CD4-positive, alpha-beta T cell treated with Interleukin-15 for 1 hour (primary cell): ENCODE measurements around the gene USP48.
"Not testable (repeated sequence)": the region's sequence is repeated elsewhere in the genome, so short reads cannot be mapped to it uniquely, and the experiment has no call there.

Experiments
- DNase-seq: peaks from one replicate; pipeline ENCODE4 v3.0.0-alpha.2; 2020

The USP48 gene

GRCh38 chr1:21815724-21816321, 32.9 kb upstream of the USP48 start:
- DNase-seq = peak; percentile 36

DNA sequence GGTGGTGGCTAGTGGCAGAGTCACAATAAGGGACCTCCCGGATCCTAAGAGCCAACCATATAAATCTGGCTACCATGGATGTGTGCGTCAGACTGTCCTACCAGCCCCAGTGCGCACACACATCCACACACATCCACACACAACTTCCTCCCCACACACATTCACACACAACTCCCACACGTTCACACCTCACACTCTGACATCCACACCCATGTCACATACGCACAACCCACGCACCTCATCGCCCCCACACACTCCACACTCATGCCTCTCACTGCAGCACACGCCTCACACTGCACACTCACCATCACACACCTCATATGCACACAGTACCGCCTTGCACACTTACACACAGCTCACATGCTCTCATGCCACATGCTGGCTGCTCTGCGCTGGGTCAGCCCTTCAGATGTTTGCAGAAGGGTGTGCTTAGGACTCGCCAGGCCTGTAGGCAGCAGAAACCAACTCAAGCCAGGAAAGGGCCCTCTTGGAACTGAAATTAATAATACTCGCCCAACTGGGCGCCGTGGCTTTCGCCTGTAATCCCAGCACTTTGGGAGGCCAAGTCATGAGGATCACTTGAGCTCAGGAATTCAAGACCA, 32.1 kb upstream of the USP48 start:
- no peak for DNase-seq

DNA sequence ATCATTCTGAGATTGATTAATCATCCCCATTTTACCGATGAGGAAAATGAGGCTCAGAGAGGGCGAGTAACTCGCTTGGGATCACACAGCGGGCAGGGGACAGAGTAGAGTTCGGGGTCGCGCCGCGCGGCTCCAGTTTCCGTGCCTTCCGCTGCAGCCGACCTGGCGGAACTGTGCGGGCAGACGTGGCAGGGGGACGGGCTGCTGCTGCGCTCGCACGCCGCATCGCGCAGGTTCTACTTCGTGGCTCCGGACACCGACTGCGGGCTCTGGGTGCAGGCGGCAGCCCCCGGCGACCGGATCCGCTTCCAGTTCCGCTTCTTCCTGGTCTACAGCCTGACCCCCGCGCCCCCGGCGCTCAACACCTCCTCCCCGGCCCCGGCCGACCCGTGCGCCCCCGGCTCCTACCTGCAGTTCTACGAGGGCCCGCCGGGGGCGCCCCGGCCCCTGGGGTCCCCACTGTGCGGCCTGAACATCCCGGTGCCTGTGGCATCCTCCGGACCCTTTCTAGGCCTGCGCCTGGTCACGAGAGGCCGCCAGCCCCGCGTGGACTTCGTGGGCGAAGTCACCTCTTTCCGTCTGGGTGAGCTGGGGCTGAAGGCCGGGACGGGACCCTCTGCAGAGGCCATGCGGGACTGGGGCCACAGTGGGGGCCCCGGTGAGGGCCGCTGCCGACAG, 31.4 kb upstream of the USP48 start:
- DNase-seq = peak; percentile 24

DNA sequence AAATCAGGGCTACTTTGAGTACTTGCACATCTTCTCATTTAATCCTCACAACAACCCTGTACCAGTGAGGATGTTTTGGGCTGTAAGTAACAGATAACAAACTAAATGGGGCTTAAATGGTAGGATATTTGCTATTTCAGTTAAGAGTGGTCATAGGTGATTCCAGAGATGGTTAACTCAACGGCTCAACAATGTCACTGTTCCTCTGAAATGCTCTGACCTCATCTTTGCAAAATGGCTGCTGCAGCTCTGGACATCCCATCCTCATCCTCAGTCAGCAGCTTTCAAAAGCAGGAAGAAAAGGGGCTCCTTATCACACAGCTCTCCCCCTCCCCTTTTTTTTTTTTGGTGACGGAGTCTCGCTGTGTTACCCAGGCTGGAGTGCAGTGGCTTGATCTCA, 30.6 kb upstream of the USP48 start:
- DNase-seq = no peak

DNA sequence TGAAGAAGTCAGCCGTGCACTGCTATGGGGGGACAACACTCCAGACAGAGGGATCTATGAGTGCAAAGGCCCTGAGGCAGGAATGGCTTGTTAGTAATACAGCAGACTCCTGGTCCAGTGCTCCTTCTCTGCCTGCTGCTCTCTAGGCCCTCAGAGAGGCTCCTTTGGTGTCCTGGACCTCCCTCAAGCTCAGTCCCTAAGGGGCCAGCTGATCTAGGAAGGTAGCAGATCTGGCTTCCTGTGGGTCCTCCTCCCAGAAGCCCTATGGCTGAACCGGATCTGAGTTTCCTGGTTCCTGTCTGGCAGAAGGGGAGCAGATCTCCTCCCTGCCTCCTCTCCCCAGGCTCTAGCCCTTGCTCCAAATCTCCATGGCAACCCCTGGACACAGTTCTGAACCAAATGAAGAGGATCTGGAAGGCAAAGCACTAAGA, 28.9 kb upstream of the USP48 start, which contains the start of gene LDLRAD2:
Gene LDLRAD2 (plus strand): TSS at position 391 of the 431 bp plus-strand sequence. CDS start 187 bp downstream, outside the sequence.
- no peak for DNase-seq

DNA sequence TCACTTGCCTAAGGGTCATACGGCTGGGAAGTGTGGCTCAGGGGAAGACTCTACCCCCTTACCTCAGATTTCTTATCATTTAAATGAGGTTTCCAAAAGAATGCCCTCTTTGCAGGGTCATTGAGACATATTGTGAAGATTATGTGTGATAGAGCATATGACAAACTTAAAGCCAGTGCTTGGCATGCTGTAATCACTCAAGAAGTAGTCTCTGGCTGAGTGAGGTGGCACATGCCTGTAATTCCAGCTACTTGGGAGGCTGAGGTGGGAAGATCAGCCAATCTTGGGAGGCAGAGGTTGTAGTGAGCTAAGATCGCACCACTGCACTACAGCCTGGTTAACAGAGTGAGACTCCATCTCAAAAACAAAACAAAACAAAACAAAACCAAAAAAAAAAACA, 21.6 kb upstream of the USP48 start:
- DNase-seq = no peak

- no peak for DNase-seq
These were observed 18.2 kb upstream of the USP48 start for GRCh38 chr1:21801100-21801499.

DNA sequence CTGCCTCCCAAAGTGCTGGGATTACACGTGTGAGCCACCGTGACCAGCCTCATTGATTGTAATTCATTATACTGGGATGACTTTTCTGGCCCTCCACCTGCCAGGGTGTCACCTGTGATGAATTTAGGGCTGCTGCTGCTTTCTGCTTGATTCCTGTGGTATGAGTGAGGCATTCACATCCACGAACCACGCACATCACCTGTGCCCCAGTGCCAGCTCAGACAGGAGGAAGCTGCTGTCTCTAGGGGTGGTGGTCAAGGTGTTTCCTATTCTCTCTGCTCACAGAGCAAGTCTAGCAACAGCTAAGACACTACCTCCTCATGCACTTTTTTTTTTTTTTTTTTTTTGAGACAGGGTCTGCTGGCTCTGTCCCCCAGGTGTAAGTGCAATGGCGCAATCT, 16.8 kb upstream of the USP48 start:
- DNase-seq = no peak

- no peak for DNase-seq
These were observed 12.1 kb upstream of the USP48 start for GRCh38 chr1:21795075-21795474.

DNA sequence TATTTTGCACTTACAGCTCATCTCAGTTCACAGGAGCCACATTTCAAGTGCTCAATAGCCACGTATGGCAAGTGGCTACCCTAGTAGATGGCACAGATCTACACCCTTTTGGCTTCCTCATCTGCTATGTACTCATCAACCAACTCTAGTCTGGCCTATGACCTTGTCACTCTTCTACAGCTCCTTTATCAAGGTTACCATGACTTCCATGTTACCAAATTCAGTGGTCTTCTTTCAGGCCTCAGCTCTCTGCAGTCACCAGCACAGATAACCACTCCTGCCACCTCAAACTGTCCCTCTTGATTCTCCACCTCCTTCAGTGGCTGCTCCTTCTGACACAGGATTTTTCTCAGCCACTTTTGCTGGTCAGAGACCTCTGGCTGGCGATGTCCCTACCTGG, 11.7 kb upstream of the USP48 start:
- no peak for DNase-seq

DNA sequence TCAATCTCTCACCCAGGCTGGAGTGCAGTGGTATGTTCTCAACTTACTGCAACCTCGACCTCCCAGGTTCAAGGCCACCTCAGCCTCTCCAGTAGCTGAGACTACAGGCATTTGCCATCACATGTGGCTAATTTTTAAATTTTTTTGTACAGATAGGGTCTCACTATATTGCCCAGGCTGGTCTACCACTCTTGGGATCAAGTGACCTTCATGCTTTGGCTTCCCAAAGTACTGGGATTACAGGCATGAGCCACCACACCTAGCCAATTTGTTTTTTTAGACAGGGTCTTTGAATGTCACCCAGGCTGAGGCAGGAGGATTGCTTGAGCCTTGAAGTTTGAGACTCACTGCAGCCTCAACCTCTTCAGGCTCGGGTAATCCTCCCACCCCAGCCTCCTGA, 10.2 kb upstream of the USP48 start:
- no peak for DNase-seq

GRCh38 chr1:21786640-21787039, 3.7 kb upstream of the USP48 start:
- no peak for DNase-seq

DNA sequence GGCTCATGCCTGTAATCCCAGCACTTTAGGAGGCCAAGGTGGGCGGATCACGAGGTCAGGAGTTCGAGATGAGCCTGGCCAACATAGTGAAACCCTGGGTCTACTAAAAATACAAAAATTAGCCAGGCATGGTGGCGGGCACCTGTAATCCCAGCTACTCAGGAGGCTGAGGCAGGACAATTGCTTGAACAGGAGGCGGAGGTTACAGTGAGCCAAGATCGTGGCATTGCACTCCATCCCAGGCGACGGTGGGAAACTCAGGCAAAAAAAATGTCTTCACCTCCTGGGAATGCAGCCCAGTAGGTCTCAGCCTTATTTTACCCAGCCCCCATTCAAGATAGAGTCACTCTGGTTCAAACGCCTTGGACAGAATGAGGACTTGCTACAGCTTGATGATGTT, 2.8 kb upstream of the USP48 start:
- not testable (repeated sequence) for DNase-seq

- no peak for DNase-seq
These were observed 992 bp upstream of the USP48 start for GRCh38 chr1:21783679-21784603.

GRCh38 chr1:21782349-21782867, 541 bp downstream of the USP48 start:
- peak; percentile 54 for DNase-seq

DNA sequence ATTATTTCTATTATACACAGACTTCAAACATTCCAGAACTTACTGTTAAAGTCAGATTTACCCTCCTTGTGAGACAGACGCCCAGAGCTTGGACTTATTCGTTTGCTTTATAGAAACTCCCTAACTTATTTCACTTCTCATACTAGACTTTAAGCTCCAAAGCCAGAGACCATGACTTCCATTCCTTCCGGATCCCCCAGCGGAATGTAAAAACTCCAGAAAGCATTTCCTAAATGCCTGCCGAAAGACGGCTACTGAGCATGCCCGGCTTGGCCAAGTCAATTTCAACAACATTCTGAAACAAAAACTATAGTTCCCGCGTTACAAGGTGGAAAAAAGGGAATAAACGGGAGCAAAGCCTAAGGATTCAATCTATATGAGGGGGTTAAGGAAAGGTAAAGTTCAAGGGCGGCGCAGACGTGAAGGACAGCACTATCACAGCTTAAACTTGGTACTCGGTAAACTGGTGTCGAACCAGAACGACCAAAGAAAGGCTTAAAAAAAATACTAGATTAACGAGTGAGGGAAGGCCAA, 1.1 kb downstream of the USP48 start:
- no peak for DNase-seq

DNA sequence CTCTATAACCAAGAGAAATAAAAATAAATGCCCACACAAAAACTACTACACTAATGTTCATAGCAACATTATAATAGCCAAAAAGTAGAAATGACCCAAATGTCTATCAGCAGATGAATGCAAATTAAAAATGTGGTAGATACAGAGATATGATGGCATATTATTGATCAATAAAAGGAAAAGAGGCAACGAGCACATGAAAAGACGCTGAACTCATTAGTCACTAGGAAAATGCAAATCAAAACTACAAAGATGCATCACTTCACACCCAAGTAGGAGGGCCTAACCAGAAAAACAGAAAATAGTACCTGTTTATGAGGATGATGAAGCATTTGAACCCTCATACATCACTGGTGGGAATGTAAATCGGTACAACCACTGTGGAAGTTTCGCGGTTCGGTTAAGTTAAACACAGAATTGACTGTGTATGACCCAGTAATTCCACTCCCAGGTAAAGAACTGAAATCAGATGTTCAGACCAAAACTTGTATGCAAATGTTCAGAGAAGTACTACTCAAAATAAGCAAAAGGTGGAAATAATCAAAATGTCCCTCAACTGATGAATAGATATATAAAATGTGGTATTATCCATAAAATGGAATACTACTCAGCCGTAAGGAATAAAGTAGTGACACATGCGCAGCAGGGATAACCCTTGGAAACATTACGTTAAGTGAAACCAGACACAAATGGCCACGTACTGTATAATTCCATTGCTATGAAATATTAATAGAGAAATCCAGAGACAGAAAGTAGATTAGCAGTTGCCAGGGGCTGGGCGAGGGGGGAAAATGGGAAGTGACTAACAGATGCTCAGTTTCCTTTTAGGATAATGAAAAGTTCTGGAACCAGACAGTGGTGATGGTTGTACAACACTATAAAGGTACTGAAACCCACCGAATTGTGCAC, 3.1 kb downstream of the USP48 start:
- DNase-seq = no peak

- no peak for DNase-seq
These were observed 4.6 kb downstream of the USP48 start for GRCh38 chr1:21778405-21778727.

DNA sequence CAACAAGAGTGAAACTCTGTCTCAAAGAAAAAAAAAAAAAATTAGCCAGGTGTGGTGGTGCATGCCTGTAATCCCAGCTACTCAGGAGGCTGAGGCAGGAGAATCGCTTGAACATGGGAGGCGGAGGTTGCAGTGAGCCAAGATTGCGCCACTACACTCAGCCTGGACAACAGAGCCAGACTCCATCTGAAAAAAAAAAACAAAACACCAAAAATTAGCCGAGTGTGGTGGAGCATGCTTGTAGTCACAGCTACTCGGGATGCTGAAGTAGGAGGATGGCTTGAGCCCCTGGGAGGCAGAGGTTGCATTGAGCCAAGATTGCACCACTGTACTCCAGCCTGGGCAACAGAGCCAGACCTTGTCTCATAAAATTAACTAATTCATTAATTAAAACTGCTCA, 6.0 kb downstream of the USP48 start:
- DNase-seq = not testable (repeated sequence)

DNA sequence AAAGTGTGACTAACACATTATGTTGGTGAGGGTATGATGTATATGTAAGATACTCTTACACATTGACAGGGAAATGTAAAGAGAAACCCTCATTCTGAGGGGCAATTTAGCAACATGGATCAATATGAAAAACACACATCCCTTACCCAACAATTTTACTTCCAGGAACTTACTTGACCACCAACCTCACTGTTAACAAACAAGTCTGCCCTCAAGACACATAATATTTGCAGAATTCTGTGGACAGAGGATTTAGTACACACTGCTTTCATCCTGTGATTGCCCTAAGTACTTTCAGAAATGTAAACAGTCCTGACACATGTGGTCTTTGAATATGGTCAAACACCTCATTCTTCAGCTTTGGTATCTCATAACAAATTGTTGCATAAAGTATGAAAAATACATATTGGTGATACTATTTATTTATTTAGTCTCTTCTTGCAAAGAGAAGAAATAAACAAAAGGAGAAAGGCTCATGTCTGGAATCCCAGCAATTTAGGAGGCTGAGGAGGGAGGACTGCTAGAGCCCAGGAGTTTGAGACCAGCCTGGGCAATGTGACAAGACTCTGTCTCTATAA, 6.9 kb downstream of the USP48 start:
- DNase-seq = no peak

DNA sequence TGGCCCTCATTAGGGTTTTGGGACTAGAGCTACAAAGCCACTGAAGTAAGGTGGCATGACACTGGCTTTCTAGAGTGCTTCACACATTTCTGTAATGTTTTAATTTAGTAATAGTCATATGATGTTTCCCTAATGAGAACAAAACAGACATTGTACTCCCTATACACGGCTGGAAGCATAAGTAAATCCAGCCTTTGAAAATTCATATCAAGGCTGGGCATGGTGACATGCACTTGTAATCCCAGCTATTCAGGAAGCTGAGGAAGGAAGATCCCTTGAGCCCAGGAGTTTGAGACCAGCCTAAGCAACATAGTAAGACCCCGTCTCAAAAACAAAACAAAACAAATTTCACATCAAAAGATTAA, 7.4 kb downstream of the USP48 start:
- no peak for DNase-seq
